Activated T-cell treated with anti-CD3 and anti-CD28 coated beads, Interleukin-2, amount 50 U/mL, for 4 hours (primary cell): Measurements from ENCODE around the gene PNPLA6. TPM values are rescaled to one million over a fixed set of nuclear protein-coding genes. Genes with fewer than 3 reads are reported as not detected.

Source experiments
- ATAC-seq, 2 donors: fragments of 200-7000 bp; cut with Tn5 transposase; one replicate each; pipeline ENCODE4 v1.10.0; 2021
- DNase-seq: peaks from one replicate; pipeline ENCODE4 v3.0.0-alpha.2; 2020
- H3K27me3 Mint-ChIP-seq: one replicate; pipeline ENCODE4 v1.8.0; 2021; ENCODE audit warnings: low read depth, mixed read lengths
- H3K36me3 Mint-ChIP-seq: one replicate; pipeline ENCODE4 v1.8.0; 2022; ENCODE audit warnings: mixed read lengths; ENCODE audit not compliant: insufficient read depth
- H3K4me1 Mint-ChIP-seq: one replicate; pipeline ENCODE4 v1.8.0; 2021; ENCODE audit warnings: low read depth, mixed read lengths
- H3K4me3 Mint-ChIP-seq: one replicate; pipeline ENCODE4 v1.8.0; 2021; ENCODE audit warnings: mild to moderate bottlenecking, moderate library complexity, mixed read lengths
- H3K9me3 Mint-ChIP-seq: one replicate; pipeline ENCODE4 v1.8.0; 2021; ENCODE audit warnings: mixed read lengths
- total RNA-seq, 3 donors: library from RNA; stranded (reverse); gene quantifications; one replicate each; pipeline ENCODE4 v1.2.1, GENCODE V29; 2021

The PNPLA6 gene
- total RNA-seq, 3 donors from 2014 or later = 106 to 121 (median 107) TPM

DNA sequence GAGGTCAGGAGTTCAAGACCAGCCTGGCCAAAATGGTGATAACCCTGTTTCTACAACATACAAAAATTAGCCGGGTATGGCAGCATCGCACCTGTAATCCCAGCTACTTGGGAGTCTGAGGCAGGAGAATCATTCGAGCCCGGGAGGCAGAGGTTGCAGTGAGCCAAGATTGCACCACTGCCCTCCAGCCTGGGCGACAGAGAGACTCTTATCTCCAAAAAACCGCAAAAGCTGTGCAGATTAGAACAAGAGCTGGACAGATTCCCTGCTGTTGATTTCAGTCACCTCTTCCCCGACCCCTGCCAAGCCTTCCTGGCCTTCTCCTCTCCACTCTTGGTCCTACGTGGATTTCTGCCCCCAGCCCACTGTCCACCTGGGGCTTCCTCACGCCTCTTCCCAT is 68.4 kb downstream of the PNPLA6 start:
- no peaks in the 10 kb centered on the region for H3K4me1 Mint-ChIP-seq
- ATAC-seq (no peak), DNase-seq (no peak)
- no peak overlapping the region for H3K4me3 Mint-ChIP-seq
- peaks cover 16% of the 10 kb centered on the region for H3K27me3 Mint-ChIP-seq
- no peaks in the 10 kb centered on the region for H3K9me3 Mint-ChIP-seq
- no peaks in the 10 kb centered on the region for H3K36me3 Mint-ChIP-seq

DNA sequence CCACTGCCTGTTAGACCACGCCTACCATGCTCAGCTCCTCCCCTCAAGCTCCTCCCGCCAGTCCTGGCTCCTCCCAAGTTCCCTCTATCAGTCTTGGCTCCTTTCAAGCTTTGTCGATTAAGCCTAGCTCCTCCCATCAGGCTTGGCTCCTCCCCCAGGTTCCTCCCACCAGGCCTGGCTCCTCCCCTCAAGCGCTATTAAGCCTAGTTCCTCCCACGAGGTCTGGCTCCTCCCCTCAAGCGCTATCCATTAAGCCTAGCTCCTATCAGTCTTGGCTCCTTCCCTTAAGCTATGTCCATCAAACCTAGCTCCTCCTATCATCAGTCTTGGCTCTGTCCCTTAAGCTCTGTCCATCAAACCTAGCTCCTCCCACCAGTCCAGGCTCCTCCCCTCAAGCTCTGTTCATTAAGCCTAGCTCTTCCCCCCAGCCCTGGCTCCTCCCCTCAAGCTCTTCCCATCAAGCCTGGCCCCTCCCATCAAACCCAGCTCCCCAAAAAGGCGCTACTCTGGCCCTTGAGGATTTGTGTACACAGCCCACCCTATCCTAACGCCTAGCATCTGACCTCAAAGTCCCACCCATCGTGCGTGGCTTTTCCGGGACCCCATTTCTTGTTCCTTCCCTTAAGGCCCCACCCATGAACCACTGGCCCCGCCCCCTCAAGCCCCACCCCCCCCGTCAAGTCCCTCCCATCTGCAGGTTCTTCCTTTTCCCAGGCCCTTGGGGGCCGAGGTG is 70.1 kb downstream of the PNPLA6 start:
- Mint-ChIP-seq H3K9me3 (no peaks in the 10 kb centered on the region), H3K36me3 (no peaks in the 10 kb centered on the region), H3K4me1 (no peaks in the 10 kb centered on the region), H3K27me3 (peaks cover 15% of the 10 kb centered on the region), H3K4me3 (no peak overlapping the region)
- ATAC-seq = peak; percentile 74
- DNase-seq = no peak

- DNase-seq (no peak), ATAC-seq (no peak)
- H3K9me3 Mint-ChIP-seq = no peaks in the 10 kb centered on the region
- no peak overlapping the region for H3K4me3 Mint-ChIP-seq
- peaks cover 13% of the 10 kb centered on the region for H3K27me3 Mint-ChIP-seq
- no peaks in the 10 kb centered on the region for H3K36me3 Mint-ChIP-seq
- no peaks in the 10 kb centered on the region for H3K4me1 Mint-ChIP-seq
Observed at GRCh38 chr19:7606289-7606688, 70.8 kb downstream of the PNPLA6 start.

- no peak overlapping the region for H3K4me3 Mint-ChIP-seq
- DNase-seq = no peak
- H3K36me3 Mint-ChIP-seq = no peaks in the 10 kb centered on the region
- ATAC-seq = no peak
- H3K9me3 Mint-ChIP-seq = no peaks in the 10 kb centered on the region
- H3K27me3 Mint-ChIP-seq = peaks cover 9% of the 10 kb centered on the region
- no peaks in the 10 kb centered on the region for H3K4me1 Mint-ChIP-seq
Observed at GRCh38 chr19:7607212-7607873, 71.8 kb downstream of the PNPLA6 start.

GRCh38 chr19:7607874-7608560 is 72.5 kb downstream of the PNPLA6 start:
- DNase-seq = no peak
- Mint-ChIP-seq H3K9me3 (no peaks in the 10 kb centered on the region), H3K4me3 (no peak overlapping the region), H3K36me3 (no peaks in the 10 kb centered on the region), H3K4me1 (no peaks in the 10 kb centered on the region), H3K27me3 (peaks cover 8% of the 10 kb centered on the region)
- ATAC-seq = no peak

- no peaks in the 10 kb centered on the region for H3K4me1 Mint-ChIP-seq
- no peaks in the 10 kb centered on the region for H3K27me3 Mint-ChIP-seq
Observed at GRCh38 chr19:7610491-7611240, 75.1 kb downstream of the PNPLA6 start.

More at GRCh38 chr19:7610491-7611240, 75.1 kb downstream of the PNPLA6 start:
- DNase-seq (no peak), ATAC-seq (no peak)
- Mint-ChIP-seq H3K9me3 (no peaks in the 10 kb centered on the region), H3K4me3 (no peak overlapping the region), H3K36me3 (no peaks in the 10 kb centered on the region)

Other genes with a start within 250 kb of the PNPLA6 start
- 1 to 10 TPM; 1.3 to 2.3 (median 1.6) TPM for gene INSR, start 241.3 kb upstream of the PNPLA6 start, total RNA-seq
- gene ARHGEF18, start 186.8 kb upstream of the PNPLA6 start, total RNA-seq = 10 to 100 TPM; 33.2 to 38.6 (median 35.4) TPM
- 1 to 10 TPM in 1 of 3 donors, under 1 TPM in 2; 0.76 to 1.1 (median 0.90) TPM for gene PEX11G, start 46.7 kb upstream of the PNPLA6 start, total RNA-seq
- gene ZNF358, start 19.6 kb upstream of the PNPLA6 start, total RNA-seq = 1 to 10 TPM; 4.8 to 5.6 (median 5.1) TPM
- gene MCOLN1, start 13.1 kb upstream of the PNPLA6 start, total RNA-seq = 10 to 100 TPM; 20.5 to 27.4 (median 22.6) TPM
- gene CAMSAP3, start 60.1 kb downstream of the PNPLA6 start, total RNA-seq = under 1 TPM; 0.34 to 0.38 (median 0.38) TPM
- 10 to 100 TPM; 64.6 to 76.1 (median 67.2) TPM for gene XAB2, start 93.8 kb downstream of the PNPLA6 start, total RNA-seq
- gene PET100, start 94.1 kb downstream of the PNPLA6 start, total RNA-seq = 100 to 1,000 TPM; 107 to 132 (median 128) TPM
- under 1 TPM in 1 of 3 donors, not detected in 2; 0.37 TPM for gene PCP2, start 98.0 kb downstream of the PNPLA6 start, total RNA-seq
- gene STXBP2, start 101.4 kb downstream of the PNPLA6 start, total RNA-seq = 100 to 1,000 TPM; 113 to 119 (median 114) TPM
- gene RETN, start 133.3 kb downstream of the PNPLA6 start, total RNA-seq = not detected
- not detected for gene MCEMP1, start 141.4 kb downstream of the PNPLA6 start, total RNA-seq
- 100 to 1,000 TPM in 1 of 3 donors, 10 to 100 TPM in 2; 81.3 to 112 (median 89.8) TPM for gene TRAPPC5, start 145.1 kb downstream of the PNPLA6 start, total RNA-seq
- 10 to 100 TPM in 2 of 3 donors, 1 to 10 TPM in 1; 6.9 to 52.7 (median 20.5) TPM for gene FCER2, start 166.4 kb downstream of the PNPLA6 start, total RNA-seq
- not detected for gene CLEC4G, start 196.4 kb downstream of the PNPLA6 start, total RNA-seq
- not detected for gene CD209, start 211.8 kb downstream of the PNPLA6 start, total RNA-seq
- not detected for gene CLEC4M, start 227.5 kb downstream of the PNPLA6 start, total RNA-seq